A673 (cell line): ENCODE data around the gene TMEM236.

Source experiments
- CTCF ChIP-seq: fragments of 300-800, 200-600 bp; sonication (generic); conservative IDR thresholded peaks from 2 replicates; pipeline ENCODE4 v1.5.1; 2017; ENCODE audit warnings: low read depth, mild to moderate bottlenecking, antibody characterized with exemption, low read length, moderate library complexity, mixed read lengths
- EZH2 ChIP-seq: fragments of 200-600 bp; sonication (generic); IDR thresholded peaks from 2 replicates; pipeline ENCODE4 v1.6.1; 2017; ENCODE audit warnings: borderline replicate concordance, low read depth, mild to moderate bottlenecking, mixed read lengths, antibody characterized with exemption, low read length; ENCODE audit not compliant: poor library complexity, severe bottlenecking

GRCh38 chr10:17749890-17750289 lies 2.1 kb upstream of the TMEM236 start:
- TF ChIP-seq CTCF (no peak), EZH2 (no peak)
